Activated CD4-positive, CD25-positive, alpha-beta regulatory T cell treated with anti-CD3 and anti-CD28 coated beads, Interleukin-2, amount 50 U/mL, for 16 hours (primary cell): ENCODE results near the gene METTL14.
A peak's percentile ranks its signal among the peaks of the same experiment; 100 is the strongest.
"Not testable (repeated sequence)": the region's sequence is repeated elsewhere in the genome, so short reads cannot be mapped to it uniquely, and the experiment has no call there.

Experiments used
- DNase-seq: peaks from one replicate; pipeline ENCODE4 v3.0.0-alpha.2; 2020; ENCODE audit warnings: low read depth, low spot score

METTL14 gene

GRCh38 chr4:118684873-118685811 is at the start of gene METTL14:
TSS of gene METTL14 (plus strand) at chr4:118685392. CDS start at chr4:118685535, 143 bp downstream.
- DNase-seq = peak; percentile 78

GRCh38 chr4:118636126-118636525 is 49.1 kb upstream of the METTL14 start:
- not testable (repeated sequence) for DNase-seq

- not testable (repeated sequence) for DNase-seq
These were observed 20.5 kb upstream of the METTL14 start for GRCh38 chr4:118664665-118665064.

GRCh38 chr4:118669220-118669619 is 16.0 kb upstream of the METTL14 start:
- DNase-seq = peak; percentile 13

- DNase-seq = not testable (repeated sequence)
These were observed 14.2 kb upstream of the METTL14 start for GRCh38 chr4:118670968-118671367.

GRCh38 chr4:118676128-118676527 is 9.1 kb upstream of the METTL14 start:
- DNase-seq = no peak

- no peak for DNase-seq
These were observed 4.4 kb upstream of the METTL14 start for GRCh38 chr4:118680808-118681207.

GRCh38 chr4:118682928-118683327 is 2.3 kb upstream of the METTL14 start:
- DNase-seq = no peak

GRCh38 chr4:118683513-118683912 is 1.7 kb upstream of the METTL14 start:
- DNase-seq = no peak

- DNase-seq = no peak
These were observed 17.9 kb downstream of the METTL14 start for GRCh38 chr4:118703118-118703517.

- no peak for DNase-seq
These were observed 25.9 kb downstream of the METTL14 start for GRCh38 chr4:118711052-118711451.

- no peak for DNase-seq
These were observed 27.7 kb downstream of the METTL14 start for GRCh38 chr4:118712872-118713271.

GRCh38 chr4:118714682-118715081 is 29.5 kb downstream of the METTL14 start:
- DNase-seq = no peak

GRCh38 chr4:118716304-118716703 is 31.1 kb downstream of the METTL14 start:
- no peak for DNase-seq

- no peak for DNase-seq
These were observed 33.4 kb downstream of the METTL14 start for GRCh38 chr4:118718511-118719170.

GRCh38 chr4:118721752-118722151 is 36.6 kb downstream of the METTL14 start:
- no peak for DNase-seq

GRCh38 chr4:118723369-118723768 is 38.2 kb downstream of the METTL14 start:
- no peak for DNase-seq

- DNase-seq = no peak
These were observed 42.2 kb downstream of the METTL14 start for GRCh38 chr4:118727360-118727759.

GRCh38 chr4:118729287-118730286 is 44.4 kb downstream of the METTL14 start:
- DNase-seq = no peak

- DNase-seq = no peak
These were observed 45.5 kb downstream of the METTL14 start for GRCh38 chr4:118730683-118731082.

GRCh38 chr4:118732591-118733330 is 47.6 kb downstream of the METTL14 start:
- DNase-seq = no peak
